GM19328 (cell line): ENCODE measurements around the gene SH3TC1.

Experiments
- ATAC-seq: cut with Tn5 transposase; IDR thresholded peaks from one replicate; pipeline ENCODE4 v1.9.1; 2021; ENCODE audit warnings: mild to moderate bottlenecking, moderate library complexity; ENCODE audit not compliant: unreplicated experiment

The SH3TC1 gene

GRCh38 chr4:8227771-8228318, 28.8 kb downstream of the SH3TC1 start:
- no peak for ATAC-seq

- peak; percentile 54 for ATAC-seq
Observed at GRCh38 chr4:8228319-8229250, 29.5 kb downstream of the SH3TC1 start.

- ATAC-seq = no peak
Observed at GRCh38 chr4:8229331-8229975, 30.4 kb downstream of the SH3TC1 start.

DNA sequence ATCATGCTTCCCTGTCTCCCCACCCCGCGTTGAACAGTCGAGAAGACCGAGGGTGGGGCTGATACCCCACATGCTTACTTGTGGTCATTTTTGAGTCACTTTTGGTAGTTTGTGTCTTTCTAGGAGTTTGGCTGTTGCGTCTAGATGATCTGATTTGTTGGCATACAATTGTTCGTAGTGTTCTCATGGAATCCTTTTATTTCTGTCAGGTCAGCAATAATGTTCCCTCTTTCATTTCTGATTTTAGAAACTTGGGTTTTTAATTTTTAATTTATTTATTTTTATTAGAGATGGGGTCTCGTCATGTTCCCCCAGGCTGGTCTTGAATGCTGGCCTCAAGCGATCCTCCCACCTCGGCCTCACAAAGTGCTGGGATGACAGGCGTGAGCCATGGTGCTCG, 30.9 kb downstream of the SH3TC1 start:
- no peak for ATAC-seq

GRCh38 chr4:8230891-8231290, 31.8 kb downstream of the SH3TC1 start:
- ATAC-seq = no peak

- no peak for ATAC-seq
Observed at GRCh38 chr4:8231551-8232049, 32.5 kb downstream of the SH3TC1 start.

DNA sequence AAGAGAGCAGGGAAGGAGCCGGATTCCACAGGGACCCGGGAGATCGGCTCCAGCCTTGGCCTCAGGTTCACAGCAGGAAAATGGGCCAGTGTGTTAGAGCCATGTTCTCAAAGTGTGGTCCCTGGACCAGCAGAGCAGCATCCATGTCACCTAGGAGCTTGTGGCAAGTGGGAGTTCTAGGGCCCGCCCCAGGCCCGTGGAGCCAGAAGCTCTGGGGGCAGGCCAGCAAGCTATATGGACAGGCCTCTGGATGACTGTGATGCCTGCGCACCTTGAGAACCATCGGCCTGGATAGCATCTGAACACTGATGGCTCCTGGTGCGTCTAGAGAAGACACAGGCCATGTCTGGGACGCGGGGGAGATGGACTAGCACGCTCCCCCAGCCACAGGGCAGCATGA, 33.7 kb downstream of the SH3TC1 start:
- no peak for ATAC-seq

DNA sequence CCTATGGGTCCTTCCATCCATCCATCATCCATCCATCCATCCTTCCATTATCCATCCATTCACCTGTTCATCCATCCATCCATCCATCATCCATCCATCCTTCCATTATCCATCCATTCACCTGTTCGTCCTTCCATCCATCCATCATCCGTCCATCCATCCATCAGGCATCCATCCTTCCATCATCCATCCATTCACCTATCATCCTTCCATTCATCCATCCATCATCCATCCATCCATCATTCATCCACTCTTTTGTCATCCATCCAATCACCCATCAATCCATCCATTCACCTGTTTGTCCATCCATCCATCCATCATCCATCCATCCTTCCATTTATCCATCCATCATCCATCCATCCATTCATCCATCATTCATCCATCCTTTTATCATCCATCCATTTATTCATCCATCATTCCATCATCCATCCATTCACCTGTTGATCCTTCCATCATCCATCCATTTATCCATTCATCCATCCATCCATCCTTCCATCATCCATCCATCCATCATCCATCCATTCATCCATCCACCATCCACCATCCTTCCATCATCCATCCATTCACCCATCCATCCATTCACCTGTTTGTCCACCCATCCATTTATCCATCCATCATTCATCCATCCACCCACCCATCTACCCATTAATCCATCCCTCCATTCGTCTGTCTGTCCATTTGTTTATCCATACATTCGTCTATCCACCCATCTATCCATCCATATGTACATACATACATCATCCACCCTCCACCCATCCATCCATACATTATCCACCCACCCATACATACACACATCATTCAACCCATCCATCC, 34.8 kb downstream of the SH3TC1 start:
- ATAC-seq = no peak

DNA sequence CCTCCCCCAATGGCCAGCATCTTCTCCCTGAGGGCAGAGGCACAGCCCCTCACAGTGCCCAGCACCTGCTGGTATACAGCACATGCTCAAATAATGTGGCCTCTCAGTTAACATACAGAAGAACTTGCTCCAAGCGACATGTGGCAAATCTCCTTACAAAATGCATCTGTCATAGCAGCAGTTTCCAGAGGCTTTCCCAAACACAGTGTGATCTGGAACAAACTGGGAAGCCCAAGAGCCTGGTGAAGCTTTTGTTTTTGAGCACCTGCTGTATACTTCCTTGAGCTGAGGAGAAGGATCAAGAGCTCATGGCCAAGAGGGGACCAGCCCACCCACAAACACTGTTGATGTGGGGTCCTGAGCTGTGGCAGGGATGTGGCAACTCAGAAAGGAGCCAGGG, 35.6 kb downstream of the SH3TC1 start:
- ATAC-seq = no peak

- ATAC-seq = no peak
Observed at GRCh38 chr4:8235224-8235623, 36.1 kb downstream of the SH3TC1 start.

DNA sequence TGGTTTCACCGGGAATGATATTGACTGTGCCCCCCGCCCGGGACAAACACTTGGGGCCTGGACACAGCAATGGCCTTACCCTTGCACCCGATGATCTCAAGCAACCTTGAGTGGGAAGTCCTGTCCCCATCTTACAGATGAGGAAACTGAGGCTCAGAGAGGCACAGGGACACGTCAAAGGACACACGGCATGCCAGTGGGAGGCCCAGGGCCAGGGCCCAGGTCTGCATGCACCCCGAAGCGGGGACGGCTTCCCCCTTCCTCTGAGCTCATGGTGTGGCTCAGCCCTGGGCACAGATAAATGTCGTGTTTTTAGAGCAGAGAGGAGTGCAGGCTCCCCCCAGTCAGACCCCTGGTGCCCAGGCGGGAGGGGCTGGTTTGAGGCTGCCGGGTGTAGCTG, 36.6 kb downstream of the SH3TC1 start:
- no peak for ATAC-seq

GRCh38 chr4:8236106-8236919, 37.2 kb downstream of the SH3TC1 start:
- no peak for ATAC-seq

DNA sequence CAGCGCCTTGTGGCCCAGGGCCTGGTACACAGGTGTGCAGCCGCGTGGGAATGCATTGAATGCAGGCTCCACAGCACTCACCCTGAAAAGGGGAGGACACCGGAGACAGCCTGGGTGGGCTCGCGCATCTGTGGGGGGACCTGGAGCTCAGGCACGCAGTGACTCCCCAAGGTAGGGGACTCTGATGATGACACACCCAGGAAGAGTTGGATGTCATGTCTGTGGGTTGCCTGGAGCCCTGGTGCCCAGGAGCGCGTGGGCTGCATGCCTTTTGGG, 37.8 kb downstream of the SH3TC1 start:
- ATAC-seq = no peak

- no peak for ATAC-seq
Observed at GRCh38 chr4:8237256-8237989, 38.3 kb downstream of the SH3TC1 start.

- no peak for ATAC-seq
Observed at GRCh38 chr4:8238036-8238511, 39.0 kb downstream of the SH3TC1 start.

DNA sequence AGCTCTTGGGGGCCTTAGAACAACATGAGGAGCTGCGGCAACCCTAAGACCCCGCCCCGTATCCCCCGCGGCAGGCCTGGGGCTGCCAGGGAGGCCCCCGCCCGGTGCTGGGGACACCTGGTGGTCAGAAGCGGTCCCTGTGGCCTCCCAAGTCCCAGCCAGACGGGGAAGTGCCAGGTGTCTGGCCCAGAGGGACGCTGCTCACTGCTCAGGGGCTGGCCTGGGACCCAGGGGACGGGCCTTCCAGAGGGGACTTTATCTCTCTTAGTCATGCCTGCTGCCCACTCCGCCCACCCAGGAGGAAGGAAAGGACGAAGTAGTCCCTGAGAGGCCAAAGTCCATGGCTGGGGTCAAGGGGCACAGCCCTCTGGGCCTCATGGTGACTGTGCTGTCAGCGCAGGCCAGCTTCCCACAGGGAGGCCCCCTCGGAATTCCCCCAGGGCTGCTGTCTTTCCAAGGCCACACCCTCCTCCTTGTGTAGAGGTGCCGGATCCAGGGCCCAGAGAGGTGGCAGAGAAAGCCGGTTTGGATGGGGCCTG, 39.5 kb downstream of the SH3TC1 start:
- ATAC-seq = no peak

DNA sequence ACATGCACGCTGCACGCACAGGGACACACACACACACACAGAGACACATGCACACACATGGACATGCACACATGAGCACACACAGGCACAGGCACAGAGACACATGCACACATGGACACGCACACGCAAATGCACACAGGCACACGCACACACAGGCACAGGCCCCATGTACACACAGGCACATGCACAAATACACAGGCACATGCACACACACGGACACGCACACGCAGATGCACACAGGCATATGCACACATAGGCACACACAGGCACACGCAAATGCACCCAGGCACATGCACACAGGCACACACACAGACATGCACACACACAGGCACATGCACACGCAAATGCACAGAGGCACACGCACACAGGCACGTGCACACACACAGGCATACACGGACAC, 40.1 kb downstream of the SH3TC1 start:
- ATAC-seq = no peak

DNA sequence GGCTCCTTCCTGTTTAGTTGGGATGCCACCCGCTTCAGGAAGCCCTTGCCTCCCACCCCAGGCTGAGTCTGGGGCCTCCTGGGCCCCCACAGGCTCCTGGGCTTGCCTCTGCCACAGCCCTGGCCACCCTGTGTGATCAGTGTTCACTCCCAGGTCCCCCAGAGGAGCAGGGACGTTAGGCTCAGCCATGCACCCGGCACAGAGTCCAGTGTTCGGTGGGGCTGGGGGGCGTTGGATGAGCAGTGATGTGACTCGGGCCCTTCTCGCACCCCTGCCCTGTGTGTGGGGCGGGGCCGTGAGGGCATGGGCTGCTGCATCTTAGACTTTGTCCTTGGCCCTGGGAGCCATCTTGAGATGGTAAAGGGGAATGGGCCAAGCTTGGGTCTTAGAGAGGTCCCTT, 40.6 kb downstream of the SH3TC1 start:
- no peak for ATAC-seq
